NCI-H1417 (cell line): ENCODE measurements around the gene WWOX.

ENCODE experiments used
- DNase-seq, 3 experiments: peaks; one replicate each; lab custom pipeline; 2025; lab: John Stamatoyannopoulos, UW

The WWOX gene

GRCh38 chr16:78844682-78845081 is 745.2 kb downstream of the WWOX start:
- DNase-seq = peak in 2 of 3 experiments; percentile 47 to 78

GRCh38 chr16:78851266-78851665 is 751.8 kb downstream of the WWOX start:
- peak in 1 of 3 experiments; percentile 6 for DNase-seq

GRCh38 chr16:78852081-78852635 is 752.7 kb downstream of the WWOX start:
- DNase-seq = no peak

GRCh38 chr16:78862022-78862421 is 762.6 kb downstream of the WWOX start:
- DNase-seq = no peak

GRCh38 chr16:78866521-78866920 is 767.1 kb downstream of the WWOX start:
- no peak for DNase-seq

- no peak for DNase-seq
These were observed 770.0 kb downstream of the WWOX start for GRCh38 chr16:78869492-78869891.

GRCh38 chr16:78871241-78871640 is 771.8 kb downstream of the WWOX start:
- DNase-seq = peak; percentile 7 to 68 (median 30)

GRCh38 chr16:78876671-78877070 is 777.2 kb downstream of the WWOX start:
- DNase-seq = no peak

GRCh38 chr16:78877114-78877655 is 777.7 kb downstream of the WWOX start:
- DNase-seq = no peak

- no peak for DNase-seq
These were observed 779.1 kb downstream of the WWOX start for GRCh38 chr16:78878570-78878969.

GRCh38 chr16:78879011-78879410 is 779.6 kb downstream of the WWOX start:
- DNase-seq = no peak

- DNase-seq = no peak
These were observed 782.7 kb downstream of the WWOX start for GRCh38 chr16:78882150-78882549.

- no peak for DNase-seq
These were observed 783.3 kb downstream of the WWOX start for GRCh38 chr16:78882751-78883150.

GRCh38 chr16:78884204-78884603 is 784.8 kb downstream of the WWOX start:
- no peak for DNase-seq

- no peak for DNase-seq
These were observed 789.9 kb downstream of the WWOX start for GRCh38 chr16:78889346-78889745.

- DNase-seq = no peak
These were observed 791.0 kb downstream of the WWOX start for GRCh38 chr16:78890373-78890895.

- DNase-seq = no peak
These were observed 793.7 kb downstream of the WWOX start for GRCh38 chr16:78892951-78893733.

GRCh38 chr16:78894886-78895285 is 795.4 kb downstream of the WWOX start:
- no peak for DNase-seq

GRCh38 chr16:78895681-78896080 is 796.2 kb downstream of the WWOX start:
- no peak for DNase-seq

GRCh38 chr16:78896280-78896679 is 796.8 kb downstream of the WWOX start:
- DNase-seq = no peak

GRCh38 chr16:78897299-78897698 is 797.8 kb downstream of the WWOX start:
- DNase-seq = no peak

- DNase-seq = no peak
These were observed 800.8 kb downstream of the WWOX start for GRCh38 chr16:78900044-78900811.
